ENCODE data around the gene SPEM3.
"Not testable (repeated sequence)": the region's sequence is repeated elsewhere in the genome, so short reads cannot be mapped to it uniquely, and the experiment has no call there.

The SPEM3 gene

DNA sequence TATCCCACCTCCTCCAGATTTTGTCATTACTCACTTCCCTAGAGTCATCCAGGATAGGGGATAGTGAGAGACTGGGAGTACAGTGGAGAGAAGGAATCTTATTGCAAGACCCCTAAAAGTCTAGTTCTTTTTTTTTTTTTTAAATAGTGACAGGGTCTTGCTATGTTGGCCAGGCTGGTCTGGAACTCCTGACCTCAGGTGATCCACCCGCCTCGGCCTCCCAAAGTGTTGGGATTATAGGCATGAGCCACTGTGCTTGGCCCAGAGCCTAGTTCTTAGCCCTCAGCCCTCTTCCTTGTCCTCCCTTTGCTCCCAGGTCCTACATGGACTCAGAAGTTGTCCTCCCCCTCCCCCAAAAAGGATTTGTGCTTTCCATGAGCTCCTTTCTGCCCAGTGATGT is 13.5 kb downstream of the SPEM3 start:
- DNase-seq (ENCODE audit: low read depth in 2 of 2), result no peak

DNA sequence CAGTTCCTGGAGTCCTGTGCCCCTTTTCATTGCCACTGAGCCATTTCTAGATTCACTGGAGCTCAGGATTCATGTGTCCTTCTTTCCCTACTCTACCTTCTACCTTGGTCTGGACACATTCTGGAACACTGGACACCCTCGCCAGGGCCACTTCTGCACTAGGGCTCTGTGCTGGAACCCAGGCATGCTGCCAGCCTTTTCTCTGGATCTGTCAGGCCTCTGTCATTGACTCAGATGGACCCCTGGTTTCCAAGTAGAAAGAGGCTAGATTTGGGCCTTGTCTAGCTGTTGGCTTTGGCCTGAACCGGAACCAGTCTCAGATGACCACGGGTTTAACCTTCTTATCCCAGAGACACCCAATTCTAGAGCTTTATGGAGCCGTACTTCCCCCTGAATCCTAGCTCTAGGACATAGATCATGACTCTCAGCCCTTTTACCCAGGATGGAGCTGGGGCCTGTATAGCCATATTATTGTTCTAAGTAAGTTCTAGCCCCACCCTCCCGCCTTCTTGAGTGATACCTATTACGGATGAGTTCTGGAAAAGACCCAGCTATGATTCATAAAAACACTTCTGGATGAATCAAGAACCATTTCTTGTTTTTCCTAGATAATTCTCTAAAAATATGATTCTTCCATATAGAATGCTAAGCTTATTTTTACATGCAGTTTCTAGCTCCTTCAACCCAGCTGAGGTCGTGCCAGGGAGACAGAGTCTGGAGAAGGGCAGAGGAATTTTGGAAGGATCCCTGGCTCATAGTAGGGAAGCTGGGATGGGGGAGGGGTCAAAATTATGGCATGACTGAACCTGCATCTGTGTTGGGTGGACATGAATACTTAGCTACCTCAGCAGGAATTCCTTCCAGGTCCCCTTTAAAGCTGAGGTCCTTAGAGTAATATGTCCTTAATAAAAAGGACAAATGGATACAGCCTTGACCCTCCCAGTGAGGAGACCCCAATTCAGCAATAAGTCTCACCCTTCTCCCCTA is 15.1 kb downstream of the SPEM3 start:
- DNase-seq (ENCODE audit: low read depth in 2 of 2), result no peak

DNA sequence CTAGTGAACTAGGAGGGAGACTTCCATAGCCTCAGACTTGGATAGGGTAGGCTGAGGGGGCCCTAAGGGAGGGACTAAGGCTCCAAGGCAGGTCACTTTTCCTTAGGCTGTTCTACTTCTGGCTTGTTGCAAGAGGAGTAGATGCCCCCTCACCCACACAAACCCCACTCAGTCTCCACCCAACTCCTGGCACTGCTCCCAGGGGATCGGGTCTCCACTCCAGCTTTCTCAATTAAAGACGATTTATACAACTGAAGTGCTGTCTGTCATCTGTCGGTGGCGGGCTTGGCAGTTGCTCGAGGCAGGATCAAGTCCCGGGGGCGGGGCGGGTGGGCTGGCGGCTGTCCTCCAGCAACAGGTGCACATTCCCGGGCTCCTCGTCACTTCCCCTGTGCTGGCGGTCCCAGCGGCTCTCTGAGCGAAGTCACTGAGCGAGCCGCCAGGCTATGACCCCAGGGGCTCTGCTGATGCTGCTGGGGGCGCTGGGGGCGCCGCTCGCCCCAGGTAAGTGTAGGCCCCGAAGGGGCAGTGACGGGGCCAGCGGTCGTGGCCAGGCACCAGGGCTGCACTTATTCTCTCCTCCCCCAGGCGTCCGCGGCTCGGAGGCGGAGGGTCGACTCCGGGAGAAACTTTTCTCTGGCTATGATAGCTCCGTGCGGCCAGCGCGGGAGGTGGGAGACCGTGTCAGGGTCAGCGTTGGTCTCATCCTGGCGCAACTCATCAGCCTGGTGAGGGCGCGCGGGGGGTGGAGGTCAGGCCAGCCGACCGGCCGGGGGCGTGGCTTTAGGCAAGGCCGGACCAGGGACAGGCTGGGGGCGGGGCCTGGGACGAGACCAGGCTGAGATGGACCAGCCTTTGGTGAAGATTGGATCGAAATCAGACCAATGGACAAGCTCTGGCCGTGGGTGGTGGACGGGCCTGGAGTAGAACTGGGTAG is 16.3 kb downstream of the SPEM3 start, which contains the start of gene CHRNB1:
CHRNB1 (plus strand) TSS at position 380 of the 937 bp plus-strand sequence; CDS start at position 447, 67 bp downstream.
- DNase-seq (ENCODE audit: low read depth in 2 of 2), result no peak

DNA sequence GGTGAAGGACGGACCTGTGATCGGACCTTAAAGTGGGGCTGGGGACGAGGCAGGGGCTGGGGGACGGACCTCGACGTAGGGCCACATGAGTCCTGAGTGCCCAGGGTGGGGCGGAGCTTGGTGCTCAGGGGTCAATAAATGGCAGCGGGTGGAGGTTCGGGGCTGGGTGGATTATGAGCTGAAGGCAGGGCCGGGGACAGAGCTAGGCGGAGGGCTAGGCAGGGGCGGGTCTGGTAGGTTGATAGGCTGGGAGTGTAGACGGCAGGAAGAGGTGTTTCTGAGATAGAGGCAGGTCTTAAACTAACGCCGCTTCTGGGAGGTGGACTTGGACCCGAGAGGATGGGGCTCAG is 16.9 kb downstream of the SPEM3 start:
- DNase-seq (ENCODE audit: low read depth in 2 of 2), result no peak

DNA sequence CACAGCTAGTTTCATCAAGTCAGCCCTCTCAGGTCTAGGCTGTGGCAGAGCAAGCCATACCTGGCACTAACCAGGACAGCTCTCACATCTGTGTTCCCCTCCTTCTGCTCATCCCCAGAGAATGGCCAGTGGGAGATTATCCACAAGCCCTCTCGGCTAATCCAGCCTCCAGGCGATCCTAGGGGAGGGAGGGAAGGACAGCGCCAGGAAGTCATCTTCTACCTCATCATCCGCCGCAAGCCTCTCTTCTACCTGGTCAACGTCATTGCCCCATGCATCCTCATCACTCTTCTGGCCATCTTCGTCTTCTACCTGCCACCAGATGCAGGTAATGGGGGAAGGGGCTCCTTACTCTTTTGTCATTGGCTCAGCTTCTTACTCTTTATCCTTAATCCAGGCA is 19.8 kb downstream of the SPEM3 start:
- DNase-seq (ENCODE audit: low read depth in 2 of 2), result no peak

DNA sequence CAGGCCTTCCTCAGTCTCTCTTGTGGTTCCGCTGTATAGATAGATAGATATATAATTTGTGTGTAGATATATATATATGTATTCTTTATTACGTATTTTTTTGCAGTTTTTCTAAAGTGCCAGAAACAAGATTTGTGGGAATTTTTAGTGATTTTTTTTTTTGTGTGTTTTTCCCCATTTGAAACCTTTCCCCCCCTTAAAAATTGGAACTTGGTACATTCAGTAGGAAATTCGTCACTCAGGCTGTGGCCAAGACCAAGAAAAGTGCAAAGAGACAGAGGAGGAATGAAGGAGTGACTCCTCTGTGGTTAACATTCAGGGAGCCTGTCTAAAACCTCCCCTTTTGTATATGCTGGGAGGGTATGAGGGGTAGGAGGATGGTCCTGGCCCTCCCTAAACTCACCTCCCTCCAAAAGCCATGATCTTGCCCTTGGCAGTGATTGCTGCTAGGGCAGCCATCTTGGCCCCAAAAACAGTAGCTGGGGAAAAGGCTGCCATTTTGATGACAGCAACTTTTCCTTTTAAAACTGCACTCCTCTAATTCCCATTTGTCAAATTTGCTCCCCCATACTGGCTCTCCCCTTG is 31.4 kb downstream of the SPEM3 start:
- no peak for DNase-seq (ENCODE audit: low read depth in 2 of 2)

DNA sequence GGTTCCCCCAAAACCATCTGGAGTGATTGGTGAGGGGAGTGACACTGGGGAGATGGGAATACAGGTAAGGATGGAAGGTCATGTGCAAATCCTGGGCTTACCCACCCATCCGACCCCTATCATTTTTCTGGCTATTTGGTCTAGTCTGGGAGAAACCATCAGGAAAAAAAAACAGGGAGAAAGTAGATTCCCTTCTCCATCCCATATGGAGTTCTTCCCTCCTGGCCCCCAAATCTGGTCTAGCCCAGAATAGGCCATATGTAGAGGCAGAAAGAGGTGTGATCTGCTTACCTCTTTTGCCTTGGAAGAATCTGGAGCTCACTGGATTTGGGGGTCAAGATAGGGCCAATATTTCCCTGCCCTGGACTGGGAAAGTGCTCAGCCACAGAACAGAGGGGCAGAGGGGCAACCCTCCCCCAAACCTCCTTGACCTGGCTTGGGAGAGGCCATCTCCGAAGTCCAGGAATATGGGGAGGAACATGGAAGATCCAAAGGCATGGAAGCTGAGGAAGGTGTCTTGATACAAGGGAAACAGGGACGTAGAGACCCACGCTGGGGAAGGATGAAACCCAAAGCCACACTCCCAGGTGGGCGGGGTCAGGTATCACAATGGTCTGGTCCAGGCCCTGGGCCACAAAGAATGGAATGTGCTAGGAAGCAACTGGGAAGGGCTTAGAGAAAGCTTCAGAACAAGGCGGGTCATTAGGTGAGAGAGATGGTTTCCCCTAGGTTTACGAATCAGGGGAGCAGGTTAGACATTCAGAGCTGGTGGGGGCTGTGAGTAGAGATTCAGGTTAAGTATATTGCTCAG is 32.4 kb downstream of the SPEM3 start:
- no peak for DNase-seq (ENCODE audit: low read depth in 2 of 2)

DNA sequence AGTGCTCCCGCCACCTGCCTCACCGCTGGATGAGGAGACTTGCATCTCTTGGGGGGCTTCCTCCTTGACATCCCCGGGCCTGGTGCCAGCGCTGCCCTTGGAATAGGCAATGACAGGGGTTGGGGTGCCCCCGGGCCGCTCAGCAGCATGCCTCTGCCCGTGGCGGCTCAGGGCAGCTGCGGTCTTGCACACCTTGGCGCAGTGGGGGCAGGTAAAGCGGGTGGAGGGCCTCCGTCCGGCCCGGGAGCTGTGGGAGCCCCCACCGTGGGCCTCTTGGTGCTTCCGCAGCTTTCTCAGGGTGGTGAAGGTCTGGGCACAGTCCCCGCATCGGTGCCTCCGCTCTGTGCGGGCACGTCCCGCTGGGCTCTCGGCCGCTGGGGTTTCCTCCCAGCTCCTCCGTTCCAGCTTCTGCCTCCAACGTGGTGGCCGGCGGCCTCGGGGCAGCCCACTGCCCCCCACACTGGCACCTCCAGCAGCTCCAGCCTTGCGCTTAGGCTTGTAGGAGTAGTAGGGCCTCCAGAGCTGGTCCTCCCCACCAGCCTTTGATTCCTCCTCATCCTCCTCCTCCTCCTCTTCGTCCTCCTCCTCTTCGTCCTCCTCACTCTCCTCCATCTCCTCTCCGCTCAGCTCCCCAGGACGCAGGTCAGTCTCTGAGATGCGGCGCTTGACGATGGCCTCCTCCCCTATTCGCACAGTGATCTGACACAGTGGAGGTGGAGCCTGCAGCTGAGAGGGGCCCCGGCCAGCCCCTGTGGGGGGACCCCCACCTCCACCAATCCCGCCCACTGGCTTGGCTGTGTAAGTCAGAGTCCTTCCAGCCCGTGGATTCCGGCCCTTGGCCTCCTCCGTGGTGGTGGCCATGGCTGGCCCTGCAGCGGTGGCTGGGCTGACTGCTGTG is 34.1 kb downstream of the SPEM3 start:
- DNase-seq (ENCODE audit: low read depth in 2 of 2), result no peak

DNA sequence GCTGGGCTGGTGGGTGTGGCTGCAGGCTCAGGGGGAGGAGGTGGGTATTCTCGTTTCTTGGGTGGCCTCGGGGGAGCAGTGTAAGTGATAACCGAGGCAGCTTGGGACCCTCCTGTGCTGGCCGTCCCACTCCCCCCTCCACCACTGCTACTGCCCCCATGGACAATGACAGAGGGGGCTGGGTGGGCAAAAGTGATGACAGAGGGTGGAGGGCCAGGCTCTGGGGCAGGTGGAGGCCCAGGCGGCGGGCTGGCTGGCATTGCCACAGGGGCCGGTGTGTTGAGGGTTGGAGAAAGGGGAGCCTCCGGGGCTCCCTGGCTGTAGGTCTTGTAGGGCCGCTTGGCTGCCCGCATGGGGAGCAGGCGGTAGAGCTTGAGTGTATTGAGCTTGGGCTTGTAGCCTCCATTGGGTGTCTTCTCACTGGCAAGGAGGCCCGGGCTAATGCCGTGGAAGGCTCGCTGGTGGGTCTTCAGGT is 34.8 kb downstream of the SPEM3 start:
- DNase-seq (ENCODE audit: low read depth in 2 of 2), result no peak

DNA sequence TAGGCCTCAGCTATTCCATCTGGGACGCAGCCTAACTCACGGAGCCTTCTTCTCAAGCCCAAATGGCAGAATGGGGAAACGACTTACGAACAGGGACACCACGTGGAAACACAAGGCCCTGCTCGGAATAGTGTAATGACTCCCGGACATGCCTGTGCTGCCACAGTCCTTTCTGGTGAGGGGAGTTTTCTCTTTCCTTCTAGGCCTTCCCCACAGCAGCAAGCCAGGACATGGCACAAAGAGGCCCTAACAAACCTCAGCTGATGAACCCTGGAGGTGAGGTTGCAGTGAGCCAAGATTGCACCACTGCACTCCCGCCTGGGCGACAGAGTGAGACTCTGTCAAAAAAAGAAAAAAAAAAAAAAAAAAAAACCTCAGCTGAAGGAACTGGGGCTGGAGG is 35.4 kb downstream of the SPEM3 start:
- no peak for DNase-seq (ENCODE audit: low read depth in 2 of 2)

DNA sequence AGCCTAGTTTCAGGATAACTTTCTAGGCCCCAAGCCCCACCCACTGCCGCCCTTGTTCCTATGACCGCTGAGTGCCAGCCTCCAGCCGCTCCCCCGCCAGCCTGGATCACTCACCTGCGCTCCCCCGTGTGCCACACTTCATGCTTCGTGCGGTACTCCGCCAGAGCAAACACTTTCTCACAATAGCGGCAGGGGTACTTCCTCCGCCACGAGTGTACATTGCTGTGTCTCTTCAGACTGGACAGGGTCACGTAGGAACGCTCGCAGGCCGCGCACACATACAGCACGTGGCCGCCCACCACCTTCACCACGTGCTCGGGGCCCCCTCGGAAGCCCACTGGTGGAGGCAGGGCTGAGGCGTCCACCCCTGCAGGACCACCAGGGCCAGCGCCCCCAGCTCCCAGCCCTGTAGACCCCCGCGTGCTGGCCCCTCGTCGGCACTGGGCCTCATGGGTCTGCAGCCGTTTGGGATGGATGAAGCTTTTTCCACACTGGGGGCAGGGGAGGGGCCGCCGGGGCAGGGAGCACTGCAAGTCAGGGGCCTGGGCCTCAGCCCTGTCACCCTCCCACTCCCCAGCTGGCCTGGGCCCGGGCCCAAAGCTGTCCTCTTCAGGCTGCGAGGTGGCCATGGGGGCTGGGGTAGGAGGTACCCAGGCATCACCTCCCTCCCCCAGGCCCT is 37.1 kb downstream of the SPEM3 start:
- no peak for DNase-seq (ENCODE audit: low read depth in 2 of 2)

DNA sequence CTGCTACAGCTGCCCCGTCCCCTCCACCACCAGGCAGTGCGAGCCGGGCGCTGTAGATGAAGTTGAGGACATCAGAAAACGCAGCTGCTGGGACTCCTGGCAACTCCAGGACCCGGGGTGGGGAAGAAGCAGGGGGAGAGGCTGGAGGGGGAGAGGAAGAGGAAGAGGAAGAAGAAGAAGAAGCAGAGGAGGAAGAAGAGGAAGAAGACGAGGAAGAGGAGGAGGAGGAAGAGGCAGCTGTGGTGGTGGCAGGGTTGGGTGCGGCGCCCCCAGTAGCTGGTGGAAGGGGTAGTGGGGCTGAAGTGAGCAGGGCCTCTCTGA is 37.6 kb downstream of the SPEM3 start:
- no peak for DNase-seq (ENCODE audit: low read depth in 2 of 2)

DNA sequence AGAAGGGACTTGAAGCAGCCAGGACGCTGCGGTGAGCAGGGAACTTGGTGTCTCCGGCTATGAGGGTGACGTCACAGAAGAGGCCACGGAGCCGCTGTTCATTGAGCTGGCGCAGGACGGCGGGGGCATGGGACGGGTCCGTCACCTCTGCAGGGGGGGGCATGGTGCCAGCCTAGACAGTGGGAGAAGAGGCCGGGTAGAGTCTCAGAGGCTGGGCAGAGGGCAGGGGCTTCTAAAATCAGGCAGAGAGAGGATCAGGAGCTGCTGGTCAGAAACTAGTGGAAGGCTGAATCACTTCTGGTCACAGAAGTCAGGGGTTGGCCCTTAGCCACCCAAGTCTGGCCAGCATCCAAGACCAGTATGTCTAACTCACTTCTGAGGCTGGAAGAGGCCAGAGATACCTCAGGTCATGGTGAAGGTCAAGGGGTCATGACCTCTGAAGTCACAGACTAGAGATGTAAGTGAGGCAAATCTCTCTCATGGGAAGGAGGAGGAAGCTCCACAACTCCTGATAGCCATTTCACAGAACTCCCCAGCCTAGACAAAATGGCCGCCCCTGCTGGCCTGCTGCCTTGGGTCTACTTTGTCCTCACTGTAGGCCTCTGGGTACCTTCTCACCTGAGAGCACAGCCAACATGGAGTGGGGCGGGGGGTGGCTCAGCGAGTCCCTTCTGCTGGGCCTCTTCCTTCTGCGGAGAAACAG is 38.1 kb downstream of the SPEM3 start:
- DNase-seq (ENCODE audit: low read depth in 2 of 2), result no peak

DNA sequence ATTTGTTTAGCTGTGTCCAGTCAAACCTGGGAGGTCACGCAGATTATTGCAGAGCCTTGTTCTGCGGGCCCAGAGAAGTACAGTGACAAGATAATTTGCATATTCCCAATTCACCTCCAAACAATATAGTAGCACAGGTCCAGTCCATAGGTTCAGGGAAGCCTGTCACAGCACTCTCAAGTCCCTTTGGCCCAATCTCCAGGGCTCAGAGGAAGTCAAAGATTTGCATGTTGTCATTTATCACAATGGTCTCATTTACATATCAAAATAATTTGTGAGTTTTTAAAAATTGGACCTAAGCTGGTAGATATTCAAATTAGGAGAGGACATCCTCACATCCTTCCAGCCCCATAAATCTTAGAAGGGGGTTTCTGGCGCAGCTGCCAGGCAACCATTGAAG is 38.8 kb downstream of the SPEM3 start:
- no peak for DNase-seq (ENCODE audit: low read depth in 2 of 2)

DNA sequence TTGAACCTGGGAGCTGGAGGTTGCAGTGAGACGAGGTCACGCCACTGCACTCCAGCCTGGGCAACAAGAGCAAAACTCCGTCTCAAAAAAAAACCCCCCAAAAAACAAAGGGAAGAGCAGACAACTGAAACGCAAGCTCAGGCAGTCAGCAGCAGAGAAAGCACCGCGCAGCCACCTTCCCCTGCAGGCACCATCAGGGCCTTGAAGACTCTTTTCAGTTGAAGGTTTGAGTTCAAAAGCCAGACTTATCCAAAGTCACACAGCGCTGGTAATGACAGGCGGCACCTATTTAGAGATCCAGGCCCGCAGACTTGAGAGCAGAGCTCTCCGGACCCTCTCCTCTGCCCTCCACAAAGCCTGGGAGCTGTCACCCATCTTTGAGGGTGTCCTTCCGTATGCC is 39.6 kb downstream of the SPEM3 start:
- no peak for DNase-seq (ENCODE audit: low read depth in 2 of 2)

DNA sequence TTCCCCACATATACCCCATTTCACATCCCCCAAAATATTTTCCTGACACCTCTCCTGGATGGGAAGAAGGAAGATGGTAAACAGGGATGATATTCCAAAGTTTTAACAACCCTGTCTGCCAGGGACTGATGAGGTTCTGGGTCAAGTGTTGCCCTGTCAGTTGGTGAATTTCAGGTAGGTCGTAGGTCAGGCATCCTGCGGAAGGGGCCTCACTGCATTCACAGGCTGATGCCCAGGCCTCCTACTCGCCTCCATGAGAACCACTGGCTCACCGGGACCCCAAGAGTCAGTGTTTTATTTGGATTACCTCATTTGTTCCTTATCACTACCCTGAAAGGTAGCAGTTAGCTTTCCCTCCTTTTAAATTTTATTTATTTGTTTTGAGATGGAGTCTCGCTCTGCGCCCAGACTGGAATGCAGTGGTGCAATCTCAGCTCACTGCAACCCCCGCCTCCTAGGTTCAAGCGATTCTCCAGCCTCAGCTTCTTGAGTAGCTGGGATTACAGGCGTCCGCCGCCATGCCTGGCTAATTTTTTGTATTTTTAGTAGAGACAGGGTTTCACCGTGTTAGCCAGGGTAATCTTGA is 40.2 kb downstream of the SPEM3 start:
- no peak for DNase-seq (ENCODE audit: low read depth in 2 of 2)

DNA sequence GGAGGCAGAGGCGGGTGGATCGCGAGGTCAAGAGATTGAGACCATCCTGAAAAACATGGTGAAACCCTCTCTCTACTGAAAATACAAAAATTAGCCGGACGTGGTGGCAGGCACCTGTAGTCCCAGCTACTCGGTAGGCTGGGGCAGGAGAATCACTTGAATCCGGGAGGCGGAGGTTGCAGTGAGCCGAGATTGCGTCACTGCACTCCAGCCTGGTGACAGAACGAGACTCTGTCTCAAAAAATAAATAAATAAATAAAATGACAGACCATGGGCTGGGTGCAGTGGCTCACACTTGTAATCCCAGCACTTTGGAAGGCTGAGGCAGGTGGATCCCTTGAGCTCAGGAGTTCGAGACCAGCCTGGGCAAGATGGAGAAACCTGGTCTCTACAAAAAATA is 41.2 kb downstream of the SPEM3 start:
- DNase-seq (ENCODE audit: low read depth in 2 of 2), result not testable (repeated sequence)

DNA sequence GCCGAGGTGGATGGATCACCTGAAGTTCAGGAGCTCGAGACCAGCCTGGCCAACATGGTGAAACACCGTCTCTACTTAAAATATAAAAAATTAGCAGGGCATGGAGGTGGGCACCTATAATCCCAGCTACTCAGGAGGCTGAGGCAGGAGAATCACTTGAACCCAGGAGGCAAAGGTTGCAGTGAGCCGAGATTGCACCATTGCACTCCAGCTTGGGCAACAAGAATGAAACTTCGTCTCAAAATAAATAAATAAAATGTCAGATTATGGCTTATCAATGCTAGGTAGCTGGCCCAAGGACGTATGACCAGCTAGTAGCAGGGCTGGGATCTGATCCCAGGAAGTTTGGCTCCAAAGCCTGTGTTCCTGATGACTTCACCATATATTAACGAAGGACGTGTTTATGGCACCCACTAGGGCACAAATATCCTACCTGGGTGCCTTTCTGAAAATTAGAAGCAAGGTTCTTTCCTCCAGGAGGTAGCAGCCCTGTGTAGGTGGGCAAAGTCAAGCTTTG is 41.9 kb downstream of the SPEM3 start:
- not testable (repeated sequence) for DNase-seq (ENCODE audit: low read depth in 2 of 2)
